Activated CD8-positive, alpha-beta T cell treated with anti-CD3 and anti-CD28 coated beads for 36 hours (primary cell): ENCODE measurements around the gene TP63. TPM values are rescaled to one million over a fixed set of nuclear protein-coding genes. Genes with fewer than 3 reads are reported as not detected.

ENCODE experiments used
- ATAC-seq: fragments of 200-7000 bp; cut with Tn5 transposase; one replicate; pipeline ENCODE4 v1.10.0; 2021; ENCODE audit warnings: mild to moderate bottlenecking, moderate library complexity
- CTCF ChIA-PET: fragments of 350-600 bp; sonication (Branson Sonifier 250); formaldehyde crosslinking; loops from one replicate; lab custom pipeline; 2021; ENCODE audit warnings: antibody characterized with exemption; lab: Charles Lee
- POLR2A ChIA-PET: fragments of 350-600 bp; sonication (Branson Sonifier 250); formaldehyde crosslinking; loops from one replicate; lab custom pipeline; 2021; ENCODE audit warnings: antibody characterized with exemption; lab: Charles Lee
- DNase-seq: peaks from one replicate; pipeline ENCODE4 v3.0.0-alpha.2; 2020
- H3K27ac Mint-ChIP-seq: one replicate; pipeline ENCODE4 v1.8.0; 2021; ENCODE audit warnings: mild to moderate bottlenecking, mixed read lengths
- H3K27me3 Mint-ChIP-seq: one replicate; pipeline ENCODE4 v1.8.0; 2021; ENCODE audit warnings: mixed read lengths
- H3K36me3 Mint-ChIP-seq: one replicate; pipeline ENCODE4 v1.8.0; 2021; ENCODE audit warnings: low read depth, mixed read lengths
- H3K4me1 Mint-ChIP-seq: one replicate; pipeline ENCODE4 v1.8.0; 2021; ENCODE audit warnings: low read depth, mixed read lengths
- H3K4me3 Mint-ChIP-seq: one replicate; pipeline ENCODE4 v1.8.0; 2021; ENCODE audit warnings: mild to moderate bottlenecking, moderate library complexity, mixed read lengths
- H3K9me3 Mint-ChIP-seq: one replicate; pipeline ENCODE4 v1.8.0; 2021; ENCODE audit warnings: mixed read lengths
- intact Hi-C: fragments of 100-400 bp; cut with micrococcal nuclease; formaldehyde crosslinking; loops from one replicate; pipeline ENCODE4 v1.10.0; 2022
- total RNA-seq, 2 experiments: library from RNA; stranded (reverse); gene quantifications; one replicate each; pipeline ENCODE4 v1.2.3, GENCODE V29; 2021
- TF ChIP-seq, protein P1 (sequence below): fragments of 200-600 bp; IDR thresholded peaks from one replicate; pipeline ENCODE4 v1.8.0; 2022; ENCODE audit warnings: antibody characterized with exemption, mild to moderate bottlenecking

TP63 gene
- total RNA-seq, 2 experiments from 2014 or later: 0.07 to 0.23 TPM

DNA sequence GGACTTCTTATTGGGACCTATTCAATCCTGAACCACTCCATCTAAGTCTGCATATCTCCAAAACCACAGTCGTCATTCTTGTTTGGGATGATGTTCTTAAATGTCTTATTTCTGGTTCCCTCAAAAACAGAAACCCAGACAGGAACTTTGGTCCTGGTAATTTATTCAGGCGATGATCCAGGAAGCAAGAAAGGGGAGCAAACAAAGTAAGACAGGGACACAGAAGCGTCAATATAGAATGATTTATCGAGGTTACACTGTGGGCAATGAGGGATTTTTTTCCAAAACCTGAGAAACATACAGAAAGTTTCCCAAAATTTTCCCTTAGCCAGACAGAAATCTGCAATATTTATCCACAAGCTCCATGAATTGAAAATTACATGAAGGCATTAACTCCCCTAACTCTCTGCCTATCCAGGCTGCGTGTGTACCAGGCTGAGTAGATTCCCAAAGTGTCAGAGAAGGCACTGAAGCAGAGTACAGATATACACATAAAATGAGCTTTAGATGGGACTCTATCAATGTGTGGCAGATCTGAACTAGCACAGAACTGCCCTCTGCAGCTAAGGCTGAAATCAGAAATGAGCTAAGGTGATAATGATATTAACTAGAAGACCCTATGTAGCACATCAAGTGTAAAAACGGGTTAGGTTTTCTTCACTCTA is 43.2 kb downstream of the TP63 start:
- intact Hi-C loops: no loop called here
- DNase-seq: no peak
- H3K4me3 Mint-ChIP-seq: no peak overlapping the region
- TF ChIP-seq, protein P1, sequence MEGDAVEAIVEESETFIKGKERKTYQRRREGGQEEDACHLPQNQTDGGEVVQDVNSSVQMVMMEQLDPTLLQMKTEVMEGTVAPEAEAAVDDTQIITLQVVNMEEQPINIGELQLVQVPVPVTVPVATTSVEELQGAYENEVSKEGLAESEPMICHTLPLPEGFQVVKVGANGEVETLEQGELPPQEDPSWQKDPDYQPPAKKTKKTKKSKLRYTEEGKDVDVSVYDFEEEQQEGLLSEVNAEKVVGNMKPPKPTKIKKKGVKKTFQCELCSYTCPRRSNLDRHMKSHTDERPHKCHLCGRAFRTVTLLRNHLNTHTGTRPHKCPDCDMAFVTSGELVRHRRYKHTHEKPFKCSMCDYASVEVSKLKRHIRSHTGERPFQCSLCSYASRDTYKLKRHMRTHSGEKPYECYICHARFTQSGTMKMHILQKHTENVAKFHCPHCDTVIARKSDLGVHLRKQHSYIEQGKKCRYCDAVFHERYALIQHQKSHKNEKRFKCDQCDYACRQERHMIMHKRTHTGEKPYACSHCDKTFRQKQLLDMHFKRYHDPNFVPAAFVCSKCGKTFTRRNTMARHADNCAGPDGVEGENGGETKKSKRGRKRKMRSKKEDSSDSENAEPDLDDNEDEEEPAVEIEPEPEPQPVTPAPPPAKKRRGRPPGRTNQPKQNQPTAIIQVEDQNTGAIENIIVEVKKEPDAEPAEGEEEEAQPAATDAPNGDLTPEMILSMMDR: no peak
- H3K36me3 Mint-ChIP-seq: no peaks in the 10 kb centered on the region
- ChIA-PET POLR2A (interaction anchor here (1.2 kb wide), 1 partner anchor 217 kb away, joined by 3 read pairs; no protein-coding TSS in a partner anchor), CTCF (interaction anchor here (1.1 kb wide), 1 partner anchor 173 kb away, joined by 3 read pairs; no protein-coding TSS in a partner anchor)
- ATAC-seq: no peak
- H3K27ac Mint-ChIP-seq: no peak overlapping the region
- peaks cover 7% of the 10 kb centered on the region for H3K9me3 Mint-ChIP-seq
- no peaks in the 10 kb centered on the region for H3K4me1 Mint-ChIP-seq
- peaks cover 2% of the 10 kb centered on the region for H3K27me3 Mint-ChIP-seq

DNA sequence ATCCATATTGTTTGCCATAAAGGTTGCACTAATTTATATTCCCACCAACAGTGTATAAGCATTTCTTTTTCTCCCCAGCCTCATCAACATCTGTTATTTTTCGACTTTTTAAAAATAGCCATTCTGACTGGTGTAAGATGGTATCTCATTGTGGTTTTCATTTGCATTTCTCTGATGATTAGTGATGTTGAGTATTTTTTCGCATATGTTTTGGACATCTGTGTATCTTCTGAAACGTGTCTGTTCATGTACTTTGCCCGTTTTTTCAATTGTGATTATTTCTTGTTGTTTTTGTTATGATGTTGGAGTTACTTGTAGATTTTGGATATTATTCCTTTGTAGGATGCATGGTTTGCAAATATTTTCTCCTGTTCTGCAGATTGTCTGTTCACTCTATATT is 46.5 kb downstream of the TP63 start:
- no peak overlapping the region for H3K27ac Mint-ChIP-seq
- ChIA-PET POLR2A (no interaction called here), CTCF (no interaction called here)
- peaks cover 7% of the 10 kb centered on the region for H3K9me3 Mint-ChIP-seq
- TF ChIP-seq, protein P1: no peak
- DNase-seq: no peak
- peaks cover 2% of the 10 kb centered on the region for H3K27me3 Mint-ChIP-seq
- intact Hi-C loops: no loop called here
- no peaks in the 10 kb centered on the region for H3K4me1 Mint-ChIP-seq
- H3K4me3 Mint-ChIP-seq: no peak overlapping the region
- no peaks in the 10 kb centered on the region for H3K36me3 Mint-ChIP-seq
- ATAC-seq: no peak

DNA sequence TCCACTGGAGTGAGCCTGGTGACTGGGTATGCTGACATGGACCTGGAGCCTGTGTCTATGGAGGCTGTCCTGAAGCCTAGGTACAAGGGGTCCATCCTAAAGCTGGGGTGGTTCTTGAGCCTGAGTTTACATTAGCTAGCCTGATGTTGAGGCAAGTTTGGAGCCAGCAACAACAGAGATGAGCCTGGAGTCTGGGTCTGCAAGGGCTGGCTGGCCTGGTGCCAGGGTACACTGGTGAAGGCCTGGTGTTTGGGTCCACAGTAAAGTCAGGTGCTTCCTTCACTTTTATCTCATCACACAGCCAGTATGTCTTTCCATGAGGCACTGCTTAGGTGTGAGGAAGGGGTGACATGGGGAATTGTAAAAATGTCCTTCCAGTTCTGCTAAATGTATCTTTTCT is 49.5 kb downstream of the TP63 start:
- H3K27me3 Mint-ChIP-seq: peaks cover 6% of the 10 kb centered on the region
- H3K4me1 Mint-ChIP-seq: peaks cover 11% of the 10 kb centered on the region

DNA sequence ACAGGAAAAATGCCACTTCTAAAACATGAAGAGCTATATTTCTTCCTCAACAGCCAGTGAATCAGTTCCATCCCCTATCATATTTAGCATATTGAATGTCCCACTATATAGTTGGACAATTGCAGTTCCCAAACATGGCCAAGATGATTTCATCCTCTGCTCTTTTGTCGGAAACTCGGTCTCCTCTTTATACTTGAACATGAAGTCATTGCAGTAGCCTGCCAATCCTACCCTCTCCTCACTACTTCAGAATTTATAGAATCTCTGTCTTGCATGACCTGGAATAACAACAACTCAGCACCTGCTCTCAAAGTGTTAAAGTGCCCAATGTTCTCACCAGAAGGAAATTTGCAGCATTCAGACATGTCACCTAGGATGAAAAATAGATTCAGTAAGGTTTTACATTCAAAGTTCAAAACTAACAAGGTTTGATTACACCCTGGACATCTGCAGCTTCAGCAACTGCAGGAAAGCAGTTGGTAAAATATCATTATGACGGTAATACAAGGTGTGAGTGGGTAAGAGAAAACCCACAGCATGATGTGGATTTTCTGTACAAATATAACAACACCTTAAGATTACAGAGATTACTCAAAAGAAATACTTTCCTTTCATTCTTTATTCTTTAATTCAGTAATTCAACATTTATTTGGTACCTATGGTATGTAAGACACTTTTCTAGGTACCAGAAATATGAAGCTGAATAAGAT is 52.5 kb downstream of the TP63 start:
- Mint-ChIP-seq H3K27me3 (peaks cover 6% of the 10 kb centered on the region), H3K27ac (peak overlapping the region; percentile 48), H3K4me1 (peaks cover 11% of the 10 kb centered on the region), H3K36me3 (no peaks in the 10 kb centered on the region), H3K9me3 (peaks cover 3% of the 10 kb centered on the region), H3K4me3 (no peak overlapping the region)
- DNase-seq (no peak), ATAC-seq (peak; percentile 30)
- intact Hi-C loops: no loop called here
- POLR2A ChIA-PET: no interaction called here
- CTCF ChIA-PET: no interaction called here
- TF ChIP-seq, protein P1: no peak

More for the DNA sequence above, 49.5 kb downstream of the TP63 start:
- H3K27ac Mint-ChIP-seq: no peak overlapping the region
- TF ChIP-seq, protein P1: no peak
- POLR2A ChIA-PET: no interaction called here
- DNase-seq (no peak), ATAC-seq (no peak)
- no peak overlapping the region for H3K4me3 Mint-ChIP-seq
- intact Hi-C loops: no loop called here
- no peaks in the 10 kb centered on the region for H3K36me3 Mint-ChIP-seq
- CTCF ChIA-PET: no interaction called here
- peaks cover 7% of the 10 kb centered on the region for H3K9me3 Mint-ChIP-seq

DNA sequence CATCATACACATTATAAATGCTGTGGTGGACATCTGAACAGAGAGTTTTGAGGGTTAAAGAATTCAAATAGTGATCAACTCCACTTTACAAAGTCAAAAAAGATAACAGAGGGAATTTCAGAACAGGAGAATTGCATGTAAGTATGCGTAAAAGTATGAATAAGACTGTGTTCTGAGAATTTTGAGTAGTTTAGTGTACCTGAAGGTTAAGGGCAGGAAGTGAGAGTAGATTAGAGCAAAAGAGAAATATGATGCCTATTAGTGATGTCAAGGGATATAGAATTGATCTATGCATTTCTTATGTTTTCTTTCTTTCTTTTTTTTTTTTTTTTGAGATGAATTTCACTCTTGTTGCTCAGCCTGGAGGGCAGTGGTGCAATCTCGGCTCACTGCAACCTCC is 53.1 kb downstream of the TP63 start:
- Mint-ChIP-seq H3K36me3 (no peaks in the 10 kb centered on the region), H3K4me3 (no peak overlapping the region), H3K27me3 (peaks cover 7% of the 10 kb centered on the region), H3K9me3 (no peaks in the 10 kb centered on the region), H3K4me1 (peaks cover 11% of the 10 kb centered on the region), H3K27ac (peak overlapping the region; percentile 48)
- no peak for DNase-seq
- TF ChIP-seq, protein P1: no peak
- intact Hi-C loops: no loop called here
- POLR2A ChIA-PET: no interaction called here
- CTCF ChIA-PET: no interaction called here
- peak; percentile 72 for ATAC-seq
